Measurements from ENCODE around the gene ALDH3B2. TPM values are rescaled to one million over a fixed set of nuclear protein-coding genes. Genes with fewer than 3 reads are reported as not detected.
"Not testable (repeated sequence)": the region's sequence is repeated elsewhere in the genome, so short reads cannot be mapped to it uniquely, and the experiment has no call there.

The ALDH3B2 gene
- total RNA-seq, 1 experiment from 2014 or later, result 0.13 TPM

GRCh38 chr11:67622905-67623304, 51.5 kb downstream of the ALDH3B2 start:
- DNase-seq (ENCODE audit: low spot score); POLR2A ChIA-PET; ATAC-seq; H3K27ac Mint-ChIP-seq: not testable (repeated sequence)
- peak; percentile 48; the same call in 1 of the 2 replicates for TF ChIP-seq GABPB1 (CRISPR knock-in tag; IDR thresholded peaks at IDR 0.05)
- peak overlapping the region; percentile 93 for H3K4me3 Mint-ChIP-seq
- H3K9me3 Mint-ChIP-seq, result peaks cover 10% of the 10 kb centered on the region
- H3K36me3 Mint-ChIP-seq, result peaks cover 40% of the 10 kb centered on the region
- peaks cover 41% of the 10 kb centered on the region for H3K4me1 Mint-ChIP-seq
- CTCF ChIA-PET, result interaction anchor here (1.9 kb wide), 1 partner anchor 9 kb away, joined by 7 read pairs; no protein-coding TSS in a partner anchor
- H3K27me3 Mint-ChIP-seq (ENCODE audit: low read depth), result peaks cover 28% of the 10 kb centered on the region

GRCh38 chr11:67621928-67622327, 52.5 kb downstream of the ALDH3B2 start:
- Mint-ChIP-seq H3K27ac (peak overlapping the region; percentile 73), H3K27me3 (ENCODE audit: low read depth) (peaks cover 38% of the 10 kb centered on the region), H3K4me1 (peaks cover 45% of the 10 kb centered on the region), H3K36me3 (peaks cover 35% of the 10 kb centered on the region), H3K9me3 (peaks cover 10% of the 10 kb centered on the region), H3K4me3 (peak overlapping the region; percentile 93)
- POLR2A ChIA-PET, ATAC-seq: not testable (repeated sequence)
- peak; percentile 13 for DNase-seq (ENCODE audit: low spot score)
- CTCF ChIA-PET, result interaction anchor here (1.0 to 10.2 kb wide), 2 partner anchors 8 to 269 kb away, joined by 3 to 200 read pairs; partner anchors contain the start of genes NUDT8 and POLD4

- TF ChIP-seq FOXK1 (CRISPR knock-in tag; IDR thresholded peaks at IDR 0.05), result 0 out of 2 replicates have a peak, but pooled peaks have one; percentile 16
- Mint-ChIP-seq H3K36me3 (peaks cover 22% of the 10 kb centered on the region), H3K4me1 (peaks cover 53% of the 10 kb centered on the region), H3K27me3 (ENCODE audit: low read depth) (peaks cover 49% of the 10 kb centered on the region), H3K4me3 (peak overlapping the region; percentile 93), H3K27ac (peak overlapping the region; percentile 73; the same call in 1 of the 2 replicates)
- CTCF ChIA-PET, result interaction anchor here (0.5 to 10.2 kb wide), 7 partner anchors 9 to 1533 kb away, joined by 3 to 200 read pairs (median 4); partner anchors contain the start of gene NUDT8
- DNase-seq (ENCODE audit: low spot score), result peak; percentile 64
- POLR2A ChIA-PET, result interaction anchor here (2.3 kb wide), 1 partner anchor 8 kb away, joined by 6 read pairs; no protein-coding TSS in a partner anchor
- not testable (repeated sequence) for H3K9me3 Mint-ChIP-seq, ATAC-seq
These were observed 53.8 kb downstream of the ALDH3B2 start for GRCh38 chr11:67620621-67621020.

DNA sequence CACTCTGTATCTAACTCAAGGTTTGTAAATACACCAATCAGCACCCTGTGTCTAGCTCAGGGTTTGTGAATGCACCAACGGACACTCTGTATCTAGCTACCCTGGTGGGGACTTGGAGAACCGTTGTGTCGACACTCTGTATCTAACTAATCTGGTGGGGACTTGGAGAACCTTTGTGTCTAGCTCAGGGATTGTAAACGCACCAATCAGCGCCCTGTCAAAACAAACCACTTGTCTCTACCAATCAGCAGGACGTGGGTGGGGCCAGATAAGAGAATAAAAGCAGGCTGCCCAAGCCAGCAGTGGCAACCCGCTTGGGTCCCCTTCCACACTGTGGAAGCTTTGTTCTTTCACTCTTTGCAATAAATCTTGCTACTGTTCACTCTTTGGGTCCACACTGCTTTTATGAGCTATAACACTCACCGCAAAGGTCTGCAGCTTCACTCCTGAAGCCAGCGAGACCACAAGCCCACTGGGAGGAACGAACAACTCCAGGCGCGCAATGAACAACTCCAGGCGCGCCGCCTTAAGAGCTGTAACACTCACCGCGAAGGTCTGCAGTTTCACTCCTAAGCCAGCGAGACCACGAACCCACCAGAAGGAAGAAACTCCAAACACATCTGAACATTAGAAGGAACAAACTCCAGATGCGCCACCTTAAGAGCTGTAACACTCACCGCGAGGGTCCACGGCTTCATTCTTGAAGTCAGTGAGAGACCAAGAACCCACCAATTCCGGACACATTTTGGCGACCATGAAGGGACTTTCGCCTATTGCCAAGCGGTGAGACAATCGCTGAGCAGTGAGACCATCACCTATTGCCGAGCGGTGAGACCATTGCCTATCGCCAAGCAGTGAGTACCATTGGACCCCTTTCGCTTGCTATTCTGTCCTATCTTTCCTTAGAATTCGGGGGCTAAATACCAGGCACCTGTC, 54.5 kb downstream of the ALDH3B2 start:
- Mint-ChIP-seq H3K4me1 (peaks cover 54% of the 10 kb centered on the region), H3K36me3 (peaks cover 17% of the 10 kb centered on the region), H3K27ac (peak overlapping the region; percentile 73), H3K27me3 (ENCODE audit: low read depth) (peaks cover 50% of the 10 kb centered on the region), H3K4me3 (peak overlapping the region; percentile 93)
- TF ChIP-seq NFYB (CRISPR knock-in tag; conservative IDR thresholded peaks at IDR 0.05; ENCODE audit: low read depth), result peak; percentile 86
- 0 out of 2 replicates have a peak, but pooled peaks have one; percentile 24 for TF ChIP-seq PRRX2 (CRISPR knock-in tag; IDR thresholded peaks at IDR 0.05)
- 0 out of 2 replicates have a peak, but pooled peaks have one; percentile 56 for TF ChIP-seq ZNF317 (CRISPR knock-in tag; IDR thresholded peaks at IDR 0.05; ENCODE audit: borderline replicate concordance, low read depth)
- ATAC-seq; H3K9me3 Mint-ChIP-seq; DNase-seq (ENCODE audit: low spot score): not testable (repeated sequence)
- POLR2A ChIA-PET, result interaction anchor here (0.6 to 2.3 kb wide), 2 partner anchors 9 to 52 kb away, joined by 3 to 6 read pairs; no protein-coding TSS in a partner anchor
- CTCF ChIA-PET, result interaction anchor here (0.8 to 10.2 kb wide), 5 partner anchors 10 to 80 kb away, joined by 3 to 200 read pairs (median 4); partner anchors contain the start of gene NUDT8

GRCh38 chr11:67618901-67619659, 55.3 kb downstream of the ALDH3B2 start:
- CTCF ChIA-PET, result interaction anchor here (10.2 kb wide), 1 partner anchor 11 kb away, joined by 200 read pairs; the partner anchor contains the start of gene NUDT8
- not testable (repeated sequence) for H3K9me3 Mint-ChIP-seq
- POLR2A ChIA-PET, result interaction anchor here (0.6 to 2.3 kb wide), 2 partner anchors 10 to 53 kb away, joined by 3 to 6 read pairs; no protein-coding TSS in a partner anchor

DNA sequence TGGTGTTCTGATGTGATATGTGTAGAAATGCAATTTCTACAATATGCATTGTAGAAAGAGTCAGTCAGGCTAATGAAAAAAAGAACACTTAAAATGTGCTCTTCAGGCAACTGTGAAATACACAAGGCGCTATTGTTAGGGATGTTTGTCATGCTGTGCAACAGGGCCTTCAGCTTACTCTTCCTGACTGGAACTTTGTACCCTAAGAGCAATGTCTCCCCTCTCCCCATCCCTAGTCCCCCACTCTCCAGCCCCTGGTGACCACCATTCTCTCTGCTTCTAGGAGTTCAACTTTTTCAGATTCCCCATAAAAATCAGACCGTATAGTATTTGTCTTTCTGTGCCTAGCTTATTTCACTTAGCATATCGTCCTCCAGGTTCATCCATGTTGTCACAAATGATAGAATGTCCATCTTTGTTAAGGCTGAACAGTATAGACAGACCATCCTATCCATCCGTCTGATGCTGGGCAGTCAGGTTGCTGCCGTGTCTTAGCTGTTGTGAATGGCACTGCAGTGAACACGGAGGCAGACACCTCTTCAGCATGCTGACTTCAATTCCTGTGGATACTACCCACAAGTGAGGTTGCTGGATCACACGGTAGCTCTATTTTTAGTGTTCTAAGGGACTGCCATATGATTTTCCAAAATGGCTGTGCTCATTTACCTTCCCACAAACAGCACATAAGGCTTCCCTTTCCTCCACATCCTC, 57.0 kb downstream of the ALDH3B2 start:
- Mint-ChIP-seq H3K9me3 (no peaks in the 10 kb centered on the region; the same call in 1 of the 2 replicates), H3K4me1 (peaks cover 55% of the 10 kb centered on the region), H3K27ac (no peak overlapping the region), H3K36me3 (peaks cover 7% of the 10 kb centered on the region), H3K27me3 (ENCODE audit: low read depth) (peaks cover 41% of the 10 kb centered on the region), H3K4me3 (peak overlapping the region; percentile 25)
- CTCF ChIA-PET, result interaction anchor here (0.6 to 10.2 kb wide), 5 partner anchors 13 to 515 kb away, joined by 3 to 200 read pairs (median 3); partner anchors contain the start of gene NUDT8
- DNase-seq (ENCODE audit: low spot score) (no peak), ATAC-seq (no peak; the same call in 1 of the 2 replicates)
- POLR2A ChIA-PET, result interaction anchor here (3.3 kb wide), 1 partner anchor 12 kb away, joined by 13 read pairs; the partner anchor contains the start of gene NUDT8
- TF ChIP-seq, protein P1, sequence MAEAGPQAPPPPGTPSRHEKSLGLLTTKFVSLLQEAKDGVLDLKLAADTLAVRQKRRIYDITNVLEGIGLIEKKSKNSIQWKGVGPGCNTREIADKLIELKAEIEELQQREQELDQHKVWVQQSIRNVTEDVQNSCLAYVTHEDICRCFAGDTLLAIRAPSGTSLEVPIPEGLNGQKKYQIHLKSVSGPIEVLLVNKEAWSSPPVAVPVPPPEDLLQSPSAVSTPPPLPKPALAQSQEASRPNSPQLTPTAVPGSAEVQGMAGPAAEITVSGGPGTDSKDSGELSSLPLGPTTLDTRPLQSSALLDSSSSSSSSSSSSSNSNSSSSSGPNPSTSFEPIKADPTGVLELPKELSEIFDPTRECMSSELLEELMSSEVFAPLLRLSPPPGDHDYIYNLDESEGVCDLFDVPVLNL (CRISPR knock-in tag; IDR thresholded peaks at IDR 0.05; ENCODE audit: borderline replicate concordance, low read depth), result no peak
- no peak for TF ChIP-seq TCF7 (CRISPR knock-in tag; IDR thresholded peaks at IDR 0.05; ENCODE audit: low read depth)
- no peak for TF ChIP-seq ZNF416 (CRISPR knock-in tag; IDR thresholded peaks at IDR 0.05)
- TF ChIP-seq CBFB (CRISPR knock-in tag; IDR thresholded peaks at IDR 0.05; ENCODE audit: low read depth), result no peak
- no peak for TF ChIP-seq SP1 (CRISPR knock-in tag; conservative IDR thresholded peaks at IDR 0.05)
- TF ChIP-seq, protein P2, sequence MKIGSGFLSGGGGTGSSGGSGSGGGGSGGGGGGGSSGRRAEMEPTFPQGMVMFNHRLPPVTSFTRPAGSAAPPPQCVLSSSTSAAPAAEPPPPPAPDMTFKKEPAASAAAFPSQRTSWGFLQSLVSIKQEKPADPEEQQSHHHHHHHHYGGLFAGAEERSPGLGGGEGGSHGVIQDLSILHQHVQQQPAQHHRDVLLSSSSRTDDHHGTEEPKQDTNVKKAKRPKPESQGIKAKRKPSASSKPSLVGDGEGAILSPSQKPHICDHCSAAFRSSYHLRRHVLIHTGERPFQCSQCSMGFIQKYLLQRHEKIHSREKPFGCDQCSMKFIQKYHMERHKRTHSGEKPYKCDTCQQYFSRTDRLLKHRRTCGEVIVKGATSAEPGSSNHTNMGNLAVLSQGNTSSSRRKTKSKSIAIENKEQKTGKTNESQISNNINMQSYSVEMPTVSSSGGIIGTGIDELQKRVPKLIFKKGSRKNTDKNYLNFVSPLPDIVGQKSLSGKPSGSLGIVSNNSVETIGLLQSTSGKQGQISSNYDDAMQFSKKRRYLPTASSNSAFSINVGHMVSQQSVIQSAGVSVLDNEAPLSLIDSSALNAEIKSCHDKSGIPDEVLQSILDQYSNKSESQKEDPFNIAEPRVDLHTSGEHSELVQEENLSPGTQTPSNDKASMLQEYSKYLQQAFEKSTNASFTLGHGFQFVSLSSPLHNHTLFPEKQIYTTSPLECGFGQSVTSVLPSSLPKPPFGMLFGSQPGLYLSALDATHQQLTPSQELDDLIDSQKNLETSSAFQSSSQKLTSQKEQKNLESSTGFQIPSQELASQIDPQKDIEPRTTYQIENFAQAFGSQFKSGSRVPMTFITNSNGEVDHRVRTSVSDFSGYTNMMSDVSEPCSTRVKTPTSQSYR (CRISPR knock-in tag; IDR thresholded peaks at IDR 0.05), result no peak
- TF ChIP-seq ZNF396 (CRISPR knock-in tag; IDR thresholded peaks at IDR 0.05; ENCODE audit: borderline replicate concordance), result no peak

More at GRCh38 chr11:67618901-67619659, 55.3 kb downstream of the ALDH3B2 start:
- DNase-seq (ENCODE audit: low spot score); ATAC-seq; H3K27ac Mint-ChIP-seq: not testable (repeated sequence)
- H3K4me1 Mint-ChIP-seq, result peaks cover 59% of the 10 kb centered on the region
- H3K4me3 Mint-ChIP-seq, result peak overlapping the region; percentile 93
- peaks cover 15% of the 10 kb centered on the region for H3K36me3 Mint-ChIP-seq
- H3K27me3 Mint-ChIP-seq (ENCODE audit: low read depth), result peaks cover 50% of the 10 kb centered on the region
